ENCODE data around the gene RPL28. TPM values are rescaled to one million over a fixed set of nuclear protein-coding genes. Genes with fewer than 3 reads are reported as not detected.

RPL28 gene
- total and polyA plus RNA-seq, 2 of the 13 experiments (the other 11 are each of a cell fraction or from before 2014, with no cell fraction given) = 105 to 420 TPM

DNA sequence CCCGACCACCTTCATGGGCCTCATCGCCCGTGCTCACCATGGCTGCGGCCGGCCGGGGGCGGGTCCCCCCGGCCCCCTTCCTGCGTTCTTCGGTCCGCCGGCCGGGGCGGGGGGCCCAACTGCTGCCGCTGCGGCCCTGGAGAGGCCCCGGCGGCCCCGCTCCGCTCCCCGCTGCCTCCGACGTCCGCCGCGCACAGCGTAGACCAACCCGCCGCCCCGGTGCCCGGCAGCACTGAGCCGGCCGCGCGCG, 21.7 kb downstream of the RPL28 start, which contains the start of gene UBE2S (continued):
- TF ChIP-seq, protein P1, sequence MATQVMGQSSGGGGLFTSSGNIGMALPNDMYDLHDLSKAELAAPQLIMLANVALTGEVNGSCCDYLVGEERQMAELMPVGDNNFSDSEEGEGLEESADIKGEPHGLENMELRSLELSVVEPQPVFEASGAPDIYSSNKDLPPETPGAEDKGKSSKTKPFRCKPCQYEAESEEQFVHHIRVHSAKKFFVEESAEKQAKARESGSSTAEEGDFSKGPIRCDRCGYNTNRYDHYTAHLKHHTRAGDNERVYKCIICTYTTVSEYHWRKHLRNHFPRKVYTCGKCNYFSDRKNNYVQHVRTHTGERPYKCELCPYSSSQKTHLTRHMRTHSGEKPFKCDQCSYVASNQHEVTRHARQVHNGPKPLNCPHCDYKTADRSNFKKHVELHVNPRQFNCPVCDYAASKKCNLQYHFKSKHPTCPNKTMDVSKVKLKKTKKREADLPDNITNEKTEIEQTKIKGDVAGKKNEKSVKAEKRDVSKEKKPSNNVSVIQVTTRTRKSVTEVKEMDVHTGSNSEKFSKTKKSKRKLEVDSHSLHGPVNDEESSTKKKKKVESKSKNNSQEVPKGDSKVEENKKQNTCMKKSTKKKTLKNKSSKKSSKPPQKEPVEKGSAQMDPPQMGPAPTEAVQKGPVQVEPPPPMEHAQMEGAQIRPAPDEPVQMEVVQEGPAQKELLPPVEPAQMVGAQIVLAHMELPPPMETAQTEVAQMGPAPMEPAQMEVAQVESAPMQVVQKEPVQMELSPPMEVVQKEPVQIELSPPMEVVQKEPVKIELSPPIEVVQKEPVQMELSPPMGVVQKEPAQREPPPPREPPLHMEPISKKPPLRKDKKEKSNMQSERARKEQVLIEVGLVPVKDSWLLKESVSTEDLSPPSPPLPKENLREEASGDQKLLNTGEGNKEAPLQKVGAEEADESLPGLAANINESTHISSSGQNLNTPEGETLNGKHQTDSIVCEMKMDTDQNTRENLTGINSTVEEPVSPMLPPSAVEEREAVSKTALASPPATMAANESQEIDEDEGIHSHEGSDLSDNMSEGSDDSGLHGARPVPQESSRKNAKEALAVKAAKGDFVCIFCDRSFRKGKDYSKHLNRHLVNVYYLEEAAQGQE (IDR thresholded peaks at IDR 0.05; ENCODE audit: borderline replicate concordance in 1 of 2, low read depth in 1 of 2, low read length in 2 of 2) = peak in 1 of 2 experiments; percentile 14; a peak in 1 of 4 replicates
- TF ChIP-seq MXI1 (IDR thresholded peaks at IDR 0.05; ENCODE audit: borderline replicate concordance, low read depth, low read length) = 0 out of 3 replicates have a peak, but pooled peaks have one; percentile 56
- 0 out of 2 replicates have a peak, but pooled peaks have one; percentile 18 for TF ChIP-seq RXRA (CRISPR knock-in tag; IDR thresholded peaks at IDR 0.05)
- TF ChIP-seq RAD21 (CRISPR knock-in tag; IDR thresholded peaks at IDR 0.05) = peak; percentile 20; the same call in 1 of the 2 replicates
- TF ChIP-seq ZNF546 (CRISPR knock-in tag; conservative IDR thresholded peaks at IDR 0.05) = peak; percentile 73; the same call in 1 of the 2 replicates
- peak; percentile 76; the same call in 1 of the 2 replicates for TF ChIP-seq ZFX (CRISPR knock-in tag; IDR thresholded peaks at IDR 0.05; ENCODE audit: low read depth)
- 0 out of 2 replicates have a peak, but pooled peaks have one; percentile 38 for TF ChIP-seq ZFP1 (CRISPR knock-in tag; IDR thresholded peaks at IDR 0.05)
- TF ChIP-seq U2AF1 (optimal IDR thresholded peaks at IDR 0.05; ENCODE audit: low read depth, low read length) = peak; percentile 47
- TF ChIP-seq ZNF773 (CRISPR knock-in tag; IDR thresholded peaks at IDR 0.05; ENCODE audit: borderline replicate concordance) = peak; percentile 57; the same call in 1 of the 2 replicates
- TF ChIP-seq ZNF724P (CRISPR knock-in tag; IDR thresholded peaks at IDR 0.05; ENCODE audit: borderline replicate concordance) = 0 out of 2 replicates have a peak, but pooled peaks have one; percentile 76
- peak; percentile 95 for TF ChIP-seq ARNT2 (CRISPR knock-in tag; IDR thresholded peaks at IDR 0.05; ENCODE audit: low read depth)
- TF ChIP-seq IRF2 (CRISPR knock-in tag; IDR thresholded peaks at IDR 0.05) = peak; percentile 80
- 0 out of 2 replicates have a peak, but pooled peaks have one; percentile 60 for TF ChIP-seq CHCHD3 (CRISPR knock-in tag; IDR thresholded peaks at IDR 0.05)
- peak; percentile 73; the same call in 1 of the 2 replicates for TF ChIP-seq POLR2AphosphoS5 (IDR thresholded peaks at IDR 0.05; ENCODE audit: low read depth, low read length)
- peak; percentile 39; the same call in 1 of the 2 replicates for TF ChIP-seq BCL3 (CRISPR knock-in tag; IDR thresholded peaks at IDR 0.05)
- TF ChIP-seq KDM5A (IDR thresholded peaks at IDR 0.05; ENCODE audit: borderline replicate concordance, low read length) = 0 out of 2 replicates have a peak, but pooled peaks have one; percentile 35
- 0 out of 2 replicates have a peak, but pooled peaks have one; percentile 49 for TF ChIP-seq ZSCAN29 (CRISPR knock-in tag; conservative IDR thresholded peaks at IDR 0.05)
- 0 out of 2 replicates have a peak, but pooled peaks have one; percentile 23 for TF ChIP-seq MXD4 (CRISPR knock-in tag; IDR thresholded peaks at IDR 0.05)
- peak; percentile 68 for TF ChIP-seq ZFY (CRISPR knock-in tag; IDR thresholded peaks at IDR 0.05)
- peak; percentile 89; the same call in 1 of the 2 replicates for TF ChIP-seq ZNF776 (CRISPR knock-in tag; IDR thresholded peaks at IDR 0.05)
- TF ChIP-seq, protein P2, sequence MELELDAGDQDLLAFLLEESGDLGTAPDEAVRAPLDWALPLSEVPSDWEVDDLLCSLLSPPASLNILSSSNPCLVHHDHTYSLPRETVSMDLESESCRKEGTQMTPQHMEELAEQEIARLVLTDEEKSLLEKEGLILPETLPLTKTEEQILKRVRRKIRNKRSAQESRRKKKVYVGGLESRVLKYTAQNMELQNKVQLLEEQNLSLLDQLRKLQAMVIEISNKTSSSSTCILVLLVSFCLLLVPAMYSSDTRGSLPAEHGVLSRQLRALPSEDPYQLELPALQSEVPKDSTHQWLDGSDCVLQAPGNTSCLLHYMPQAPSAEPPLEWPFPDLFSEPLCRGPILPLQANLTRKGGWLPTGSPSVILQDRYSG (CRISPR knock-in tag; IDR thresholded peaks at IDR 0.05) = 0 out of 2 replicates have a peak, but pooled peaks have one; percentile 33
- TF ChIP-seq TAF1 (CRISPR knock-in tag; IDR thresholded peaks at IDR 0.05) = peak; percentile 90
- TF ChIP-seq RBFOX2 (IDR thresholded peaks at IDR 0.05; ENCODE audit: low read depth, low read length) = peak; percentile 98

Data from HepG2 (cell line).